IPS-NIHi7 (cell line): ENCODE data around the gene NCOR2.

ENCODE experiments used
- DNase-seq: peaks from one replicate; pipeline ENCODE4 v3.0.0; 2012; ENCODE audit warnings: mixed read lengths; ENCODE audit errors: extremely low spot score

Gene NCOR2

GRCh38 chr12:124543590-124544310, 23.7 kb downstream of the NCOR2 start:
- DNase-seq, result no peak

DNA sequence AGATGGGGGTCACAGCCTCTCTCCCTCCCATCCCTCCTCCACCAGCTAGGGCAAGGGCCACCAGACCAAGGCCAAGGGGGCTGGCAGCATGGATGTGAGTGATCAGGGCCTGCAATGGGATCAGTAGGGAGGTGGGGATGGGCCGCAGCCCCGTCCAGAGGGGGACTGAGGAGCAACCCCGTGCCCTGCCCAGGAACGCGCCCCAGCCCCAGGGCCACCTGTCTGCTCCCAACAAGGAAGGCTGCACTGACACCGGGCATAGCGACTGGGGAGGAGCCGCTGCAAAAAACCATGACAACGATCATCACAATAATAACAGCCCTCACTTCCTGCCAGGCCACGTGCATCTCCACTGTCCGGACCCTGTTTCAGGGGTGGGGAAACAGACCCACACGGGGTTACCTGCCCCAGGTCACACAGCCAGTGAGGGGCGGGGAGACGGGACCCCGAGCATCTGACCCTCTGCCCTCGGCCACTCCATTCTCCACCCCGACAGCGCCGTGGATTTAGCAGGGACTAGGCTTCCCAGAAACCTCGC, 24.3 kb downstream of the NCOR2 start:
- no peak for DNase-seq

DNA sequence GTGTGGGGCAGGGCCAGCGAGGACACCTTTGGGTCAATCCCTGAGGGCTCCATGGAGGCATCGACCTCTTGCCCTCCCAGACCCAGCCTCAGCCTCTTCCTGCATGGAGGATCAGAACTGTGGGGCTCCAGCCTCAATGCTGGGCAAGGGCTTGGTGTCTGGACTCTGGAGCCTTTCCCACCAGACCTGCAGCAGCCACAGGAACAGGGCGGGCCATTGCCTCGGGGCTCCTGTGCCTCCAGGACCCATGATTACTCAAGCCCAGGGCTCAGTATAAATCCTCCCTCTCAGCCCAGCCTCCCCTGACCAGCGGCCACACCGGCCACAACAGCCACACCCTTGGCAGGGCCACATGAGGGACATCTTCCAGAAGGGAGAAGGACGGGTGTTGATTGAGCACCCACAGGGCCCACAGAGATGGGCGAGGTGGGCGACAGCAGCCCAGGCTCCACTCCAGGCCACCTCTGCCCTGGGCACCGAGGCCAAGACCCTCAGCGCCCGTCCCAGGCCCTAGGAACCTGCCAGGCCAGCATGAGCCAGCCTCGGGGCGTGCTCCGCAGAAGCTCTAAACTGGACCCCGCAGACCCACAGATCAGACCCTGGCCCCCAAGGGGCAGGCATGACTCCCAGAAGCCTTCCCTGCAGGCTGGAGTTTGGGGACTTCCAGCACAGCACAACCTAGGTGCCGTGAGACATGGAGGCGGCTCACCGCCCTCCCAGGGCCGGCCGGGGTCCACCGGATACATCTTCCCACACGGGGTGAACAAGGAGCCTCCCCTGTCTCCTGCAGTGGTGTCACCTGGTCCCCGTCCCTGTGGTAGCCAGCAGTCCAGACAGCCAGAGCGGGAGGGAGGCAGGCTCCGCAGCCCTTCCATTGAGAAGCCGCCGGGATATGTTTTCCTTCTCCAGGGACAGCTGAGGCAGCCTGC, 25.1 kb downstream of the NCOR2 start:
- no peak for DNase-seq

DNA sequence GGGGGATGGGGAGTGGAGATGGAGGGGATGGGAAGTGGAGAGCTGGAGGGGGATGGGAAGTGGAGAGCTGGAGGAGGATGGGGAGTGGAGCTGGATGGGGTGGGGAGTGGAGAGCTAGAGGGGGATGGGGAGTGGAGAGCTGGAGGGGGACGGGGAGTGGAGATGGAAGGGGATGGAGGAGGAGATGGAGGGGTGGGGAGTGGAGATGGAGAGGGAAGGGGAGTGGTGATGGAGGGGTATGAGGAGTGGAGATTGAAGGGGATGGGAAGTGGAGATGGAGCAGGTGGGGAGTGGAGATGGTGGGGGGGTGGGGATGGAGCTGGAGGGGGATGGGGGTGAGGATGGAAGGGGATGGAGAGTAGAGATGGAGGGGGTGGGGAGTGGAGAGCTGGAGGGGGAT, 26.1 kb downstream of the NCOR2 start:
- no peak for DNase-seq

GRCh38 chr12:124539084-124540041, 28.0 kb downstream of the NCOR2 start:
- no peak for DNase-seq

GRCh38 chr12:124538194-124539082, 29.0 kb downstream of the NCOR2 start:
- DNase-seq, result no peak

- no peak for DNase-seq
Measured at GRCh38 chr12:124537525-124538193, 29.8 kb downstream of the NCOR2 start.

DNA sequence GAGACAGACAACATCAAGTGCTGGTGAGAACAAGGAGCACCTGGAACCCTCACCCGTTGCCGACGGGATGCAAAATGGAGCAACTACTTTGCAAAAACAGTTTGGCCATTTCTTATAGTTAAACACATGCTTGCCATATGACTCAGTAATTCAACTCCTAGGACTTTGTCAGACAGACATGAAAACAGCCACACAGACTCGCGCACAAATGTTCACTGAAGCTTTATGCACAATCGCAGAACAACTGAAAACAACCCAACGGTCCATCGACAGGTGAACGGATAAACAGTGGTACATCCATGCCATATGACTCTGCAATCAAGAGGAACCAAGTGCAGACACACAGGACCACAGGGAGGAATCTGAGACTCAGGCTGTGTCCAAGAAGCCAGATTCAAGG, 30.8 kb downstream of the NCOR2 start:
- no peak for DNase-seq

DNA sequence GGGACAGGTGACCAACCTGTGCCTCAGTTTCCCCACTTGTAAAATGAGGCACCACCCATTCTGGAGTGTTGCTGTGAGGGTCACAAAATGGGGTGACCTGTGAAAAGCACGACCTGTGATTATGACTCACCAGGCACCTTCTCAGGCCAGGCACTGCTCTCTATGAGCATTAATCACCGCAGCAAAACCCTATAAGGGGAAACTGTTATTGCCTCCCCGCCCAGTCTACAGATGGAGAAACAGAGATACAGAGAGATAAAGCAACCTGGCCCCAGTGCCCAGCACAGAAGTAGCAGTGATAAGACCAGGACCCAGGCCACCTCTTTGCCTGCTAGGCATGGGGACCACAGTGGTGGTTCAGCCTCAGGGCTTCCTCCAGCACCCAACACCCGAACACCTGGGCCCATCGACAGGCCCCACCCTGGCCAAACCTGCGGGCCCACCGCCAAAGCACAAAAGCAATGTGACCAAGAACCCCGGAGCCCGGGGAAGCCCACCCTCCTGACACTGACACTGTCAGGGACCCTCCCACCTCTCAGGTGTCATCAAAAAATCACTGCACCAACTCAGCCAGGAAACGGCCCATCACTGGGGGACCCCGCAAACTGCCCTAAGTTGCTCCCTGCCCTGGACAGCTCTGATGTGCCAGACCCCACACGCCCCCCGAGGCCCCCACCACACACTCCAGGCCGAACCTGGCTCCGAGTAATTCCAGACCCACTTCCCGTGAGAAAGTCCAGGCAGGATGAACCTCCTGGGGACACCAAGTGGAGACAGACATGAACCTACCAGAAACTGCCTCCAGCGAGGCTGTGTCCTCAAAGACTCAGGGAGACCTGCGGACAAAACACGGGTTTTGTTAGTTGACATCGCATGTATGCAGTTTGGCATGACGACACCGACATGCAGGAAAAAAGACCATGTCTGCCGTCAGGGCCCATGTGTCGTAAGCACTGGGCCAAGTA, 32.4 kb downstream of the NCOR2 start:
- DNase-seq, result no peak

DNA sequence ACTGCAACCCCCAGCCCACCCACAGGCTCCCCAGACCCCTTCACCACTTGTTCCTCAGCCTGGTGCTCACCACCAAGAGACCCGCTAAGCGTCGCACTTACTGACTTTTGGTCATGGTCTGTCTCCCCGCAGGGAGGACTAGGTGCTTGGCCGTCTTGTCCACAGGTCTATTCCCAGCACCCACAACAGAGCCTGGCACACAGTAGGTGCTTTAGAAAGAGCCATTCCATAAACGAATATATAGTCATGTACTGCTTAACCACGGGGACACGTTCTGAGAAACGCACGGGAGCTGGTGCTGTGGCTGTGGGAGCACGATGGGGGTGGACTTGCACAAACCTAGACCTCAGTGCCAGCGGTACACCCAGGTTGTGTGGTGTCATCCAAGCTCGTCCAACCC, 34.0 kb downstream of the NCOR2 start:
- DNase-seq, result no peak

GRCh38 chr12:124532967-124533366, 34.4 kb downstream of the NCOR2 start:
- no peak for DNase-seq

GRCh38 chr12:124532331-124532750, 35.1 kb downstream of the NCOR2 start:
- no peak for DNase-seq

GRCh38 chr12:124531906-124532305, 35.5 kb downstream of the NCOR2 start:
- DNase-seq, result no peak

DNA sequence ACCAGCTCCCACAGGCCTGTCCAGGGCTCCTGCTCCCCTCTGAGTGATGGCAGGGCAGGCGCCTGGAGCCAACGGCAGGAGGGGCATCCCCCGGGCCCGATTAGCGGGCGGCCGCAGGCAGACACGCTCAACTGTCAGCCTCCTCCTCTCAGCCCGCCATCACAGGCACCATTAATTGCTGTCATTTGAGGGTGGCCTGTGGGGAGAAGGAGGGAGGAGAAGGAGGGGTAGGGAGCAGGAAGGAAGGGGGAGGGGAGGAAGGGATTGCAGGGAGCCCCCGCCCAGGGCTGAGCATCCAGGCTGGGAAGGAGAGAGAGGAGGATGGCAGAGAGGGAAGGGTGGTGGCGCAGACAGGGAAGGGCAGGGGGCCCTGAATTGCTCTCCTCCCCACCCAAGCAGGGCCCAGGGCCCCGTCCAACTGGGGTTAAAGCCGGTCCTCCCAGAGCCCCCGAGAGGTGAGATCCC, 36.1 kb downstream of the NCOR2 start:
- no peak for DNase-seq

GRCh38 chr12:124530637-124531263, 36.7 kb downstream of the NCOR2 start:
- DNase-seq, result no peak

- DNase-seq, result no peak
Measured at GRCh38 chr12:124529565-124530276, 37.7 kb downstream of the NCOR2 start.

DNA sequence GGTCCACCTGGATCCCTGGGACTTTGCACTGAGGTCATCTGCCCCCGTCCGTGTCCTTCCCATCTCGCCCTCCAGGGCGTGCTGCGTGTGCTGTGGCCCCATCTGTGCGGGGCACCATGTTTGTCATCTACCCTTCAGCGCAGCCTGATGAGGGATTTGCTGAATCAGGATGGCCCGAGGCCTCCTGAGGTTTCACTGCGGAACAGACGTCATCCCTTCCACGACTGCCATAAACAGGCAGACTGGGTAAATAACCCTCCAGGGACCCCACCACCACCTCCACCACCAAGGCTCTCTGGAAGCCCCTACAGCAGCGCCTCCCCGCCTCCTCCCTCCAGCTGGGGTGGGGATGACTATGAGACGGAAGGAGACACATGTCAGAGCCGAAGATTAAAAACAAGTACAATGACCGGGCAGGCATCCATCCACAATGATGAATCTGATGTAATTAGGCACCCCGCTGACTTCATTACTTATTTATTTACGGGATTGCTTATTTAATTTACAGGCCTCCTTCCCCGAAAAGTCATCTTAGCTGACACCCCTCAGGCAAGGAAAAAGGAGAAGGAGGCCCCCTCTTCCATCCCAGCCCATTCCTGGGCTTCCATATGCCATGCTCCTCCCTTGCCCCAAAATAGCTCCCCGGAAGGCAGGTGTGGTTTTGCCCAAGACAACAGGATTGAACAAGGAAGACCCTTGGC, 39.4 kb downstream of the NCOR2 start:
- DNase-seq, result no peak
